ENCODE results near the gene PLAAT3. TPM values are rescaled to one million over a fixed set of nuclear protein-coding genes. Genes with fewer than 3 reads are reported as not detected.

PLAAT3 gene
- polyA plus RNA-seq, 1 of the 3 experiments (the other 2 are of a cell fraction), result 44.0 TPM

GRCh38 chr11:63572026-63572688 is 42.1 kb downstream of the PLAAT3 start:
- no peaks in the 10 kb centered on the region for H3K79me2 ChIP-seq (ENCODE audit: insufficient read depth)
- no peak overlapping the region for H3K9ac ChIP-seq
- TF ChIP-seq GABPA (IDR thresholded peaks at IDR 0.05; ENCODE audit: low read depth) (no peak), TAF1 (IDR thresholded peaks at IDR 0.05; ENCODE audit: borderline replicate concordance, low read depth, low read length) (no peak), FOSL2 (IDR thresholded peaks at IDR 0.05; ENCODE audit: borderline replicate concordance, low read depth) (no peak), SIN3A (IDR thresholded peaks at IDR 0.05; ENCODE audit: borderline replicate concordance, low read depth, low read length) (no peak), PBX3 (IDR thresholded peaks at IDR 0.05) (no peak), GATA2 (CRISPR knock-in tag; IDR thresholded peaks at IDR 0.05) (no peak), MAX (IDR thresholded peaks at IDR 0.05; ENCODE audit: low read depth) (no peak), ZBTB33 (IDR thresholded peaks at IDR 0.05; ENCODE audit: borderline replicate concordance, low read depth) (no peak), MEF2A (IDR thresholded peaks at IDR 0.05; ENCODE audit: borderline replicate concordance, low read depth) (no peak), EP300 (IDR thresholded peaks at IDR 0.05; ENCODE audit: borderline replicate concordance in 1 of 2, low read depth in 1 of 2, low read length in 1 of 2) (no peak), NFIC (IDR thresholded peaks at IDR 0.05; ENCODE audit: borderline replicate concordance) (no peak)
- H3K4me1 ChIP-seq (ENCODE audit: control insufficient read depth in 1 of 2, insufficient read depth in 2 of 2, low read depth in 1 of 2, low read length in 1 of 2), result peaks cover 0 to 2% of the 10 kb centered on the region in 2 experiments; a peak in 1 of 4 replicates
- peaks cover 3% of the 10 kb centered on the region for H3F3A ChIP-seq (replicated peaks; ENCODE audit: insufficient read depth)
- 39% methylated on average over 3 of the region's 3 CpGs for WGBS (ENCODE audit: low lambda C conversion rate)
- no peaks in the 10 kb centered on the region for H4K20me1 ChIP-seq (ENCODE audit: insufficient read depth)
- ChIA-PET POLR2A (no interaction called here), CTCF (no interaction called here)
- H2AFZ ChIP-seq (ENCODE audit: low read depth), result no peak overlapping the region
- H3K36me3 ChIP-seq (replicated peaks in 1 of 2; ENCODE audit: control insufficient read depth in 1 of 2, insufficient read depth in 2 of 2, low read length in 1 of 2), result no peaks in the 10 kb centered on the region
- H3K9me3 ChIP-seq, result no peaks in the 10 kb centered on the region
- DNase-seq, result no peak
- no peaks in the 10 kb centered on the region for H3K9me2 ChIP-seq
- H3K4me2 ChIP-seq, result no peak overlapping the region
- no peak overlapping the region for H3K4me3 ChIP-seq (ENCODE audit: low read depth in 2 of 2, low read length in 1 of 2)
- no peaks in the 10 kb centered on the region for H3K27me3 ChIP-seq (ENCODE audit: insufficient read depth)
- H3K27ac ChIP-seq (ENCODE audit: low read depth in 2 of 2, low read length in 1 of 2), result no peak overlapping the region

- POLR2A ChIA-PET, result no interaction called here
- CTCF ChIA-PET, result no interaction called here
- Histone ChIP-seq H3K79me2 (ENCODE audit: insufficient read depth) (no peaks in the 10 kb centered on the region), H3K9ac (no peak overlapping the region), H3K4me3 (ENCODE audit: low read depth in 2 of 2, low read length in 1 of 2) (no peak overlapping the region), H3K27ac (ENCODE audit: low read depth in 2 of 2, low read length in 1 of 2) (no peak overlapping the region), H3K4me2 (no peak overlapping the region), H3K9me3 (no peaks in the 10 kb centered on the region), H2AFZ (ENCODE audit: low read depth) (no peak overlapping the region), H4K20me1 (ENCODE audit: insufficient read depth) (no peaks in the 10 kb centered on the region), H3K9me2 (no peaks in the 10 kb centered on the region), H3K4me1 (ENCODE audit: control insufficient read depth in 1 of 2, insufficient read depth in 2 of 2, low read depth in 1 of 2, low read length in 1 of 2) (peaks cover 0 to 5% of the 10 kb centered on the region in 2 experiments; a peak in 1 of 4 replicates), H3K27me3 (ENCODE audit: insufficient read depth) (no peaks in the 10 kb centered on the region), H3F3A (replicated peaks; ENCODE audit: insufficient read depth) (peaks cover 3% of the 10 kb centered on the region), H3K36me3 (replicated peaks in 1 of 2; ENCODE audit: control insufficient read depth in 1 of 2, insufficient read depth in 2 of 2, low read length in 1 of 2) (no peaks in the 10 kb centered on the region)
- 89% methylated on average over 3 of the region's 3 CpGs for WGBS (ENCODE audit: low lambda C conversion rate)
- DNase-seq, result no peak
- TF ChIP-seq TEAD4 (IDR thresholded peaks at IDR 0.05; ENCODE audit: borderline replicate concordance, insufficient read depth) (no peak), RXRA (IDR thresholded peaks at IDR 0.05; ENCODE audit: borderline replicate concordance, low read depth) (no peak), REST (IDR thresholded peaks at IDR 0.05; ENCODE audit: low read depth, low read length) (no peak), GATA2 (CRISPR knock-in tag; IDR thresholded peaks at IDR 0.05) (no peak), USF2 (IDR thresholded peaks at IDR 0.05; ENCODE audit: borderline replicate concordance, low read depth, low read length) (no peak), ELF1 (IDR thresholded peaks at IDR 0.05) (no peak), JUND (IDR thresholded peaks at IDR 0.05) (no peak), CTCF (IDR thresholded peaks at IDR 0.05) (no peak), NFIC (IDR thresholded peaks at IDR 0.05; ENCODE audit: borderline replicate concordance) (no peak)
These were observed 44.7 kb downstream of the PLAAT3 start for GRCh38 chr11:63569570-63569969.
